Upper lobe of right lung (tissue), 1 donor: Measurements from ENCODE around the gene SIAH2. TPM values are rescaled to one million over a fixed set of nuclear protein-coding genes. Genes with fewer than 3 reads are reported as not detected.

Source experiments
- ATAC-seq: fragments of 200-7000 bp; cut with Tn5 transposase; one replicate; pipeline ENCODE4 v1.9.1; 2020; ENCODE audit warnings: mild to moderate bottlenecking, moderate library complexity
- DNase-seq: peaks from one replicate; pipeline ENCODE4 v3.0.0-alpha.2; 2020
- H3K27ac ChIP-seq: fragments of 200-600 bp; one replicate; pipeline ENCODE4 v1.8.0; 2022
- H3K27me3 ChIP-seq: fragments of 200-600 bp; one replicate; pipeline ENCODE4 v1.8.0; 2022; ENCODE audit warnings: mild to moderate bottlenecking
- H3K36me3 ChIP-seq: fragments of 200-600 bp; one replicate; pipeline ENCODE4 v1.8.0; 2022
- H3K4me1 ChIP-seq: fragments of 200-600 bp; one replicate; pipeline ENCODE4 v1.8.0; 2022
- H3K4me3 ChIP-seq: fragments of 200-600 bp; one replicate; pipeline ENCODE4 v1.8.0; 2022; ENCODE audit warnings: mild to moderate bottlenecking
- H3K9me3 ChIP-seq: fragments of 200-600 bp; one replicate; pipeline ENCODE4 v1.8.0; 2022
- intact Hi-C: fragments of 100-400 bp; cut with DNase I; formaldehyde crosslinking; loops from one replicate; pipeline ENCODE4 v1.11.0; 2022
- total RNA-seq: library from RNA; stranded (reverse); fragmentation: NEBNext Ultra II Directional; extraction: Animal tissue kit (Norgen Biotek cat#: 25700); gene quantifications from one replicate; pipeline ENCODE4 v1.2.1, GENCODE V29; 2021
- TF ChIP-seq, protein P1 (sequence below): fragments of 200-600 bp; IDR thresholded peaks from one replicate; pipeline ENCODE4 v1.8.0; 2022; ENCODE audit warnings: antibody characterized with exemption
- donor health status: DM: no; HTN: yes; CAD: no; lungs with severe emphysema.

Gene SIAH2
- total RNA-seq, 1 donor from 2014 or later = 16.9 TPM

DNA sequence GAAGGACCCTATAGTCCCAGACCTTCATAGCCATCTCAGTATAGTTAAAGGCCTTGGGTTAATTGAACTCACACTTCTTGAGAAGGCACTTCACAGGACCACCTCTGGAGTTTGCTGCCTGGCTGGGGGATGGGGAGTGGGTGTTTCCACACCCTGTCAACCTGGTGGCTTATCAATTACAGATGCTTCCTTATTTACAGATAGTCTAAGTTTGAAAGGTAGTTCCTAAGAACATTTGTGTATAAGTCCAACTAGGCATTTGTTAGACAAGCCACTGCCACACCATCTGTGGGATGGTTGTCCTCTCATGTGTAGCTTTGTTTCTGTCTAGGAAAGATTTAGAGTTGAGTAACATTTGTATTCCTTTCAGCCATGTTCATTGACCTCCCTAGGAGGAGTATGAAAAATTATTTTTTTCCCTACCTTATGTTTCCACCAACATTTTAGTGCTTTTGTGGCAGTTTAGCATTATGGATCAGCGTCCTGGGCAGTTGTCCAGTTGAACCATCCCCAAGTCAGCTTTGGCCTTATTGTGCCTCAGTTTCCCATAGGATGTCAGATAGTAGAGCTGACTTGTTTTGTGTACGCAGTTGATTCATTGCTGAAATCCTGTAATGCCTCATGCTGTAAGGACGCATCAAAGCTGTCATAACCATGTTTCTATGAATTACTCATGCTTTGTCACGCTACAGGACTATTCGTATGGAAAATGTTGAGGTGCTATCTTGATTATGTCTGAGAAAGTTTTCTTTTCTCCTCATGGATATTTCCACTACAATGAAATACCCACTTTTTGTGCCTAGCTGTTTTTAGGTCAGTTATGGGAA is 21.2 kb upstream of the SIAH2 start:
- intact Hi-C loops = no loop called here
- no peaks in the 10 kb centered on the region for H3K27me3 ChIP-seq
- TF ChIP-seq, protein P1, sequence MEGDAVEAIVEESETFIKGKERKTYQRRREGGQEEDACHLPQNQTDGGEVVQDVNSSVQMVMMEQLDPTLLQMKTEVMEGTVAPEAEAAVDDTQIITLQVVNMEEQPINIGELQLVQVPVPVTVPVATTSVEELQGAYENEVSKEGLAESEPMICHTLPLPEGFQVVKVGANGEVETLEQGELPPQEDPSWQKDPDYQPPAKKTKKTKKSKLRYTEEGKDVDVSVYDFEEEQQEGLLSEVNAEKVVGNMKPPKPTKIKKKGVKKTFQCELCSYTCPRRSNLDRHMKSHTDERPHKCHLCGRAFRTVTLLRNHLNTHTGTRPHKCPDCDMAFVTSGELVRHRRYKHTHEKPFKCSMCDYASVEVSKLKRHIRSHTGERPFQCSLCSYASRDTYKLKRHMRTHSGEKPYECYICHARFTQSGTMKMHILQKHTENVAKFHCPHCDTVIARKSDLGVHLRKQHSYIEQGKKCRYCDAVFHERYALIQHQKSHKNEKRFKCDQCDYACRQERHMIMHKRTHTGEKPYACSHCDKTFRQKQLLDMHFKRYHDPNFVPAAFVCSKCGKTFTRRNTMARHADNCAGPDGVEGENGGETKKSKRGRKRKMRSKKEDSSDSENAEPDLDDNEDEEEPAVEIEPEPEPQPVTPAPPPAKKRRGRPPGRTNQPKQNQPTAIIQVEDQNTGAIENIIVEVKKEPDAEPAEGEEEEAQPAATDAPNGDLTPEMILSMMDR = no peak
- no peaks in the 10 kb centered on the region for H3K36me3 ChIP-seq
- DNase-seq (no peak), ATAC-seq (no peak)
- no peak overlapping the region for H3K27ac ChIP-seq
- H3K9me3 ChIP-seq = no peaks in the 10 kb centered on the region
- no peaks in the 10 kb centered on the region for H3K4me1 ChIP-seq
- no peak overlapping the region for H3K4me3 ChIP-seq

GRCh38 chr3:150783316-150783715 is 20.3 kb upstream of the SIAH2 start:
- Histone ChIP-seq H3K4me3 (no peak overlapping the region), H3K27ac (no peak overlapping the region), H3K36me3 (no peaks in the 10 kb centered on the region), H3K9me3 (no peaks in the 10 kb centered on the region), H3K4me1 (no peaks in the 10 kb centered on the region), H3K27me3 (no peaks in the 10 kb centered on the region)
- DNase-seq (no peak), ATAC-seq (no peak)
- TF ChIP-seq, protein P1 = no peak
- intact Hi-C loops = no loop called here

GRCh38 chr3:150779402-150779858 is 16.5 kb upstream of the SIAH2 start:
- no peaks in the 10 kb centered on the region for H3K36me3 ChIP-seq
- no peak overlapping the region for H3K4me3 ChIP-seq
- intact Hi-C loops = no loop called here
- DNase-seq = no peak
- H3K27me3 ChIP-seq = no peaks in the 10 kb centered on the region
- H3K4me1 ChIP-seq = no peaks in the 10 kb centered on the region
- no peak overlapping the region for H3K27ac ChIP-seq
- H3K9me3 ChIP-seq = no peaks in the 10 kb centered on the region
- ATAC-seq = peak; percentile 32
- TF ChIP-seq, protein P1 = no peak

DNA sequence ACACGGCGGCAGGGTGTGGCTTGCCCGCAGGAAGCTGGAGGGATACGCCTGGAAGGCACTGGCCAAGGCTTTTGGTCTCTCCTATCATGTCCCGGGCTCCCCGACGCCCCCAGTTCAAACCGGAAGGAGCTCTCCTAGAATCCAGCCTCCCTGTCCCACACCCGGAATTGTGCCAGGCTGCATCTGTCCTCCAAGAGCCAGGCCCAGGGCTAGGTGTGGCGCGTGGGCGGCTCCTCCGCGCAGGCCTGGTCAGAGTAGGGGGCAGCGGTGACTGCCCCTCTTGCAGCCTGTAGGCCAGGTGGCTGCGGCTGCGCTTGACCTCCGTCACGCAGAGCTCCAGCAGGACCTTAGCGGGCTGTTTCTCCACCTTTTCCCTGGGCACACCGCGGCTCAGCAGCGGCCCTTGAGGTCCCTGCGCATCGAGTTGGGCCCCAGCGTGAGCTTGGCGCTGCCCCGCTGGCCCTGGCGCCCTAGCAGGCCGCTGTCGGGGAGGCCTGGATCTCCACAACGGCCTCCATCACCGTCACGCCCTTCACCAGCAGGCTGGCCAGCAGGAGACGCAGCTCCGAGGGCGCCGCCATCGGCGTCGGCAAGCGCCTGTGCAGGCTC is 15.9 kb upstream of the SIAH2 start:
- ATAC-seq = peak; percentile 11
- no peaks in the 10 kb centered on the region for H3K9me3 ChIP-seq
- no peaks in the 10 kb centered on the region for H3K36me3 ChIP-seq
- intact Hi-C loops = no loop called here
- no peaks in the 10 kb centered on the region for H3K27me3 ChIP-seq
- no peak overlapping the region for H3K4me3 ChIP-seq
- no peak overlapping the region for H3K27ac ChIP-seq
- no peaks in the 10 kb centered on the region for H3K4me1 ChIP-seq
- TF ChIP-seq, protein P1 = no peak
- no peak for DNase-seq

DNA sequence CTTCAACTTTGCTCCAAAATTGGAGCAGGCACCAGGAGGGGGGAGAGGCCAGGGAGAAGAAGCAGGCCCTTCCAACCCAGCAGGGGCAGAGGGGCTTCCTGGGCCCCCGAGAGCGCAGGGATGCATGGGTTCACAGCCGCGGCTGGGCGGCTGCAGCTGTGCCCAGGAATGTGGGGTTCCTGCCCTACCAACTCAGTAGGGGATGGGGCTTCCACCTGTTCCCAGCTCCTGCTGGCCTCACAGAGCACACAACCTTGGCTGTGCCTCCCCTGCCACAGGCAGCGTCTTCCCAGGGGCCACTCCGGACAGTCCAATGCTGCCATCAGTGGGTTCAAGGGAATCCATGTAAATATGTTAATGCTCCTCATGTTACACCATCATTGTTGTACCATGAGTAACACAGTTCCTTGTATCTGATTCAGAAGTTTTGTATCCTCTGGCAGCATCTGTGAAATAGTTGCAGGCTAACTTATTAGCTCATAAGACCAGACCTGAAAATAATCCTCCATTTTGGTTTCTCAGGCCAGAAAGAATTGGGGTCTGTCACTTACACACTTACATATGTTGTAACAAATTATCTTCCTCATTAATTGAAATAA is 12.1 kb upstream of the SIAH2 start:
- Histone ChIP-seq H3K4me1 (no peaks in the 10 kb centered on the region), H3K27ac (no peak overlapping the region), H3K27me3 (no peaks in the 10 kb centered on the region), H3K36me3 (no peaks in the 10 kb centered on the region), H3K9me3 (no peaks in the 10 kb centered on the region), H3K4me3 (no peak overlapping the region)
- intact Hi-C loops = no loop called here
- TF ChIP-seq, protein P1 = no peak
- DNase-seq (no peak), ATAC-seq (no peak)
